H1 (cell line): ENCODE measurements around the gene MMP27. TPM values are rescaled to one million over a fixed set of nuclear protein-coding genes. Genes with fewer than 3 reads are reported as not detected.
A peak's percentile ranks its signal among the peaks of the same experiment; 100 is the strongest.

ENCODE experiments used
- CTCF ChIA-PET: fragments of 300-600 bp; sonication (Branson Sonifier 250); formaldehyde crosslinking; loops from one replicate; lab custom pipeline; 2021; ENCODE audit not compliant: partially characterized antibody; lab: Charles Lee
- POLR2A ChIA-PET: fragments of 300-600 bp; sonication (Branson Sonifier 250); formaldehyde crosslinking; loops from one replicate; lab custom pipeline; 2021; ENCODE audit warnings: inconsistent platforms; ENCODE audit not compliant: partially characterized antibody; lab: Charles Lee
- DNase-seq, 2 experiments: peaks; one replicate each; pipeline versions ENCODE4 v3.0.0 to v3.0.0-alpha.2; 2010 to 2022; ENCODE audit warnings: low spot score in 2 of 2, low read depth in 1 of 2, mixed read lengths in 1 of 2
- FAIRE-seq: peaks from 2 replicates; lab custom pipeline; 2011; peaks lifted over from hg19 to GRCh38; lab: Jason Lieb, UNC
- H2AFZ ChIP-seq: 2 replicates; pipeline ENCODE4 v1.8.1; 2012; ENCODE audit warnings: low read length, inconsistent platforms
- H2AK5ac ChIP-seq: 2 replicates; pipeline ENCODE4 v1.6.1; 2013; ENCODE audit warnings: low read depth, low read length
- H2BK120ac ChIP-seq: replicated peaks from 2 replicates; pipeline ENCODE3; 2013; ENCODE audit warnings: low read depth, low read length, inconsistent platforms
- H2BK12ac ChIP-seq: 2 replicates; pipeline ENCODE4 v1.6.1; 2013; ENCODE audit warnings: low read depth, low read length
- H2BK15ac ChIP-seq: 2 replicates; pipeline ENCODE4 v1.6.1; 2013; ENCODE audit warnings: low read length
- H2BK20ac ChIP-seq: 2 replicates; pipeline ENCODE4 v1.6.1; 2013; ENCODE audit warnings: low read length
- H2BK5ac ChIP-seq: 2 replicates; pipeline ENCODE4 v1.6.1; 2013; ENCODE audit warnings: low read depth, low read length
- H3K14ac ChIP-seq: 2 replicates; pipeline ENCODE4 v1.6.1; 2013; ENCODE audit warnings: inconsistent platforms; ENCODE audit not compliant: insufficient read length
- H3K18ac ChIP-seq: 2 replicates; pipeline ENCODE4 v1.6.1; 2013; ENCODE audit warnings: low read length; ENCODE audit errors: extremely low read depth
- H3K23ac ChIP-seq: 2 replicates; pipeline ENCODE4 v1.6.1; 2013; ENCODE audit warnings: inconsistent platforms; ENCODE audit not compliant: insufficient read length
- H3K23me2 ChIP-seq: 2 replicates; pipeline ENCODE4 v1.6.1; 2013; ENCODE audit warnings: low read depth, low read length
- H3K27ac ChIP-seq: 2 replicates; pipeline ENCODE4 v1.6.1; 2011; ENCODE audit warnings: low read depth, low read length, inconsistent platforms
- H3K27me3 ChIP-seq, 4 experiments: replicated peaks in 1 of 4; 1 replicate in 1 of 4; 2 replicates in 3 of 4; pipeline versions ENCODE4 v1.6.1 to v1.8.1; 2011 to 2013; ENCODE audit warnings: low read length in 3 of 4, mild to moderate bottlenecking in 3 of 4, inconsistent platforms in 2 of 4, mixed read lengths in 2 of 4, moderate library complexity in 1 of 4; ENCODE audit not compliant: control insufficient read depth in 3 of 4, insufficient read depth in 3 of 4; ENCODE audit errors: extremely low read depth in 1 of 4
- H3K36me3 ChIP-seq, 4 experiments: 2 replicates each; pipeline versions ENCODE4 v1.6.1 to v1.8.1; 2011 to 2013; ENCODE audit warnings: mild to moderate bottlenecking in 4 of 4, low read length in 3 of 4, moderate library complexity in 2 of 4, control low read depth in 1 of 4, inconsistent platforms in 1 of 4; ENCODE audit not compliant: insufficient read depth in 4 of 4, control insufficient read depth in 2 of 4
- H3K4ac ChIP-seq: replicated peaks from 2 replicates; pipeline ENCODE3; 2013; ENCODE audit warnings: low read length, low read depth, mixed read lengths, inconsistent platforms; ENCODE audit not compliant: insufficient read length
- H3K4me1 ChIP-seq, 4 experiments: replicated peaks in 1 of 4; 1 replicate in 1 of 4; 2 replicates in 3 of 4; pipeline versions ENCODE4 v1.6.1 to v1.8.1; 2011 to 2013; ENCODE audit warnings: low read length in 3 of 4, inconsistent platforms in 2 of 4, mixed read lengths in 1 of 4; ENCODE audit not compliant: insufficient read depth in 4 of 4, control insufficient read depth in 3 of 4
- H3K4me2 ChIP-seq, 2 experiments: 2 replicates each; pipeline versions ENCODE4 v1.6.1 to v1.8.1; 2011 to 2013; ENCODE audit warnings: low read depth in 2 of 2, low read length in 2 of 2, control low read depth in 1 of 2, inconsistent platforms in 1 of 2, mild to moderate bottlenecking in 1 of 2; ENCODE audit not compliant: insufficient read depth in 1 of 2
- H3K4me3 ChIP-seq, 4 experiments: fragments of 200-600, 300-600 bp in 1 of 4; sonication (generic), shearing (Covaris generic), sonication (Bioruptor Twin) in 1 of 4; 2 replicates each; pipeline versions ENCODE4 v1.5.1 to v1.8.1; 2011 to 2016; ENCODE audit warnings: low read length in 4 of 4, low read depth in 3 of 4, control low read depth in 2 of 4, inconsistent platforms in 2 of 4, mild to moderate bottlenecking in 2 of 4, mixed read lengths in 1 of 4, moderate library complexity in 1 of 4; ENCODE audit not compliant: insufficient read depth in 2 of 4; ENCODE audit errors: extremely low read depth in 1 of 4
- H3K56ac ChIP-seq: replicated peaks from 2 replicates; pipeline ENCODE3; 2013; ENCODE audit warnings: low read depth, mild to moderate bottlenecking, mixed read lengths, low read length, inconsistent platforms; ENCODE audit not compliant: insufficient read length
- H3K79me1 ChIP-seq: 2 replicates; pipeline ENCODE4 v1.6.1; 2013; ENCODE audit warnings: low read depth, low read length, control low read depth
- H3K79me2 ChIP-seq, 2 experiments: 2 replicates each; pipeline versions ENCODE4 v1.6.1 to v1.8.1; 2012 to 2013; ENCODE audit warnings: low read length in 2 of 2, mild to moderate bottlenecking in 2 of 2, inconsistent platforms in 1 of 2; ENCODE audit not compliant: insufficient read depth in 2 of 2, control insufficient read depth in 1 of 2
- H3K9ac ChIP-seq, 4 experiments: replicated peaks in 1 of 4; 1 replicate in 1 of 4; 2 replicates in 3 of 4; pipeline versions ENCODE4 v1.6.1 to v1.8.1; 2011 to 2013; ENCODE audit warnings: low read depth in 3 of 4, low read length in 3 of 4, control low read depth in 2 of 4, mild to moderate bottlenecking in 2 of 4, moderate library complexity in 2 of 4, inconsistent platforms in 1 of 4; ENCODE audit errors: extremely low read depth in 1 of 4
- H3K9me3 ChIP-seq, 2 experiments: 2 replicates each; pipeline versions ENCODE4 v1.6.1 to v1.8.1; 2012 to 2013; ENCODE audit warnings: mild to moderate bottlenecking in 2 of 2, moderate library complexity in 2 of 2, control low read depth in 1 of 2, inconsistent platforms in 1 of 2, low read depth in 1 of 2, low read length in 1 of 2, mixed read lengths in 1 of 2; ENCODE audit not compliant: insufficient read depth in 2 of 2
- H4K20me1 ChIP-seq, 2 experiments: replicated peaks in 1 of 2; 2 replicates each; pipeline versions ENCODE3 to v1.8.1; 2011 to 2013; ENCODE audit warnings: inconsistent platforms in 2 of 2, low read length in 2 of 2, mild to moderate bottlenecking in 1 of 2; ENCODE audit not compliant: insufficient read depth in 2 of 2, control insufficient read depth in 1 of 2
- H4K5ac ChIP-seq: 2 replicates; pipeline ENCODE4 v1.6.1; 2013; ENCODE audit warnings: low read length, low read depth, mixed read lengths, inconsistent platforms; ENCODE audit not compliant: insufficient read length
- H4K8ac ChIP-seq: 2 replicates; pipeline ENCODE4 v1.8.0; 2013; ENCODE audit warnings: mild to moderate bottlenecking, moderate library complexity, low read length, inconsistent platforms; ENCODE audit not compliant: insufficient read depth; ENCODE audit errors: extremely low read depth
- H4K91ac ChIP-seq: replicated peaks from 2 replicates; pipeline ENCODE3; 2013; ENCODE audit warnings: low read length, mixed read lengths, inconsistent platforms; ENCODE audit not compliant: insufficient read length
- ATF2 ChIP-seq: IDR thresholded peaks from 2 replicates; pipeline ENCODE4 v1.6.1; 2012; ENCODE audit warnings: low read length, inconsistent platforms
- BRCA1 ChIP-seq: IDR thresholded peaks from 2 replicates; pipeline ENCODE4 v1.6.1; 2012; ENCODE audit warnings: low read depth, low read length, improper control_type of control experiment
- CBX8 ChIP-seq: fragments of 300-800, 300-1000 bp; sonication (generic); IDR thresholded peaks from 2 replicates; pipeline ENCODE4 v1.7.1; 2016; ENCODE audit warnings: low read depth, low read length, borderline replicate concordance
- CEBPB ChIP-seq: IDR thresholded peaks from 2 replicates; pipeline ENCODE4 v1.6.1; 2012; ENCODE audit warnings: low read depth, low read length
- EP300 ChIP-seq, 2 experiments: IDR thresholded peaks; 1 replicate in 1 of 2; 2 replicates in 1 of 2; pipeline ENCODE4 v1.6.1; 2011 to 2012; ENCODE audit warnings: low read depth in 2 of 2, low read length in 2 of 2, mild to moderate bottlenecking in 2 of 2, borderline replicate concordance in 1 of 2, inconsistent platforms in 1 of 2, moderate library complexity in 1 of 2
- EZH2 ChIP-seq: fragments of 200-600 bp; sonication (generic); IDR thresholded peaks from 2 replicates; pipeline ENCODE4 v1.7.1; 2012; ENCODE audit warnings: low read depth, mild to moderate bottlenecking, moderate library complexity, low read length, inconsistent platforms; ENCODE audit not compliant: severe bottlenecking
- MAX ChIP-seq: IDR thresholded peaks from 2 replicates; pipeline ENCODE4 v1.6.1; 2012; ENCODE audit warnings: inconsistent platforms
- NRF1 ChIP-seq: IDR thresholded peaks from 2 replicates; pipeline ENCODE4 v1.6.1; 2011; ENCODE audit warnings: mild to moderate bottlenecking, low read depth, low read length, improper control_type of control experiment
- SP1 ChIP-seq: IDR thresholded peaks from 2 replicates; pipeline ENCODE4 v1.6.1; 2011; ENCODE audit warnings: low read depth, low read length
- TCF12 ChIP-seq: IDR thresholded peaks from 2 replicates; pipeline ENCODE4 v1.6.1; 2011; ENCODE audit warnings: low read depth, mild to moderate bottlenecking, low read length
- ZNF274 ChIP-seq: IDR thresholded peaks from 2 replicates; pipeline ENCODE4 v1.7.0; 2012; ENCODE audit warnings: low read length, borderline replicate concordance; ENCODE audit errors: extremely low read depth
- WGBS, 2 experiments: shearing (Covaris generic) in 1 of 2; methylation state at CpG; one replicate each; pipeline versions ENCODE4 v1.1.6 to v1.1.7; 2013 to 2015; ENCODE audit warnings: low lambda C conversion rate in 2 of 2, mixed read lengths in 2 of 2, inconsistent platforms in 1 of 2, low coverage in 1 of 2, missing lambda C conversion rate in 1 of 2; ENCODE audit not compliant: insufficient replicate concordance in 2 of 2, insufficient coverage in 1 of 2, insufficient read length in 1 of 2; ENCODE audit errors: extremely low coverage in 1 of 2, missing lambda C conversion rate in 1 of 2; 5-methylcytosine and 5-hydroxymethylcytosine counted together
- polyA plus RNA-seq, 7 experiments: library from polyadenylated mRNA; depleted of rRNA in 3 of 7; stranded (reverse) in 5 of 7; unstranded in 2 of 7; fragments of >200 nt in 5 of 7; fragments of 200-250 nt in 2 of 7; gene quantifications; 1 replicate in 5 of 7; 2 replicates in 1 of 7; 4 replicates in 1 of 7; pipeline versions ENCODE4 v1.2.1 to v1.2.3, GENCODE V29; 2011 to 2013; ENCODE audit warnings: missing spikeins in 2 of 7, mixed read lengths in 2 of 7
- total RNA-seq: library from RNA; stranded (reverse); fragmentation: NEBNext Ultra II Directional; extraction: Animal tissue kit (Norgen Biotek cat#: 25700); gene quantifications from 2 replicates; pipeline ENCODE4 v1.2.1, GENCODE V29; 2021

Gene MMP27
- total and polyA plus RNA-seq, 2 of the 8 experiments (the other 6 are each of a cell fraction or from before 2014, with no cell fraction given): not detected

GRCh38 chr11:102709201-102709945 is 3.8 kb upstream of the MMP27 start:
- 87% methylated on average over 2 of the region's 2 CpGs; no CpG with 5 or more reads in 1 of the 2 experiments for WGBS, 2 experiments
- no peak overlapping the region for H3K9ac ChIP-seq
- H4K5ac ChIP-seq: no peak overlapping the region
- no peak overlapping the region for H3K56ac ChIP-seq
- no peak overlapping the region for H3K14ac ChIP-seq
- POLR2A ChIA-PET: no interaction called here
- H3K9me3 ChIP-seq: no peaks in the 10 kb centered on the region
- H3K18ac ChIP-seq: no peak overlapping the region
- no peaks in the 10 kb centered on the region for H3K79me1 ChIP-seq
- H2BK5ac ChIP-seq: no peak overlapping the region
- H3K36me3 ChIP-seq: no peaks in the 10 kb centered on the region
- H2AK5ac ChIP-seq: no peak overlapping the region
- H2BK12ac ChIP-seq: no peak overlapping the region
- no peak overlapping the region for H3K4ac ChIP-seq
- no peak overlapping the region for H3K4me2 ChIP-seq
- H3K27ac ChIP-seq: no peak overlapping the region
- no peaks in the 10 kb centered on the region for H3K79me2 ChIP-seq
- H2BK15ac ChIP-seq: no peak overlapping the region
- H2AFZ ChIP-seq: 0 out of 2 replicates have a peak overlapping the region, but pooled peaks have one; percentile 24
- no peak overlapping the region for H2BK120ac ChIP-seq
- no peak overlapping the region for H2BK20ac ChIP-seq
- FAIRE-seq: no peak
- CTCF ChIA-PET: interaction anchor here (0.8 to 1.6 kb wide), 3 partner anchors 12 to 71 kb away, joined by 3 to 5 read pairs (median 4); partner anchors contain the start of gene MMP10
- H4K91ac ChIP-seq: no peak overlapping the region
- H3K23me2 ChIP-seq: no peaks in the 10 kb centered on the region
- H3K4me3 ChIP-seq: no peak overlapping the region
- H3K23ac ChIP-seq: no peak overlapping the region
- H4K8ac ChIP-seq: no peak overlapping the region
- DNase-seq: no peak
- peaks cover 0 to 3% (median 0%) of the 10 kb centered on the region in 4 experiments; a peak in 1 of 7 replicates for H3K4me1 ChIP-seq
- no peaks in the 10 kb centered on the region for H3K27me3 ChIP-seq
- H4K20me1 ChIP-seq: no peaks in the 10 kb centered on the region
- TF ChIP-seq CBX8: no peak
- TF ChIP-seq MAX: no peak
- no peak for TF ChIP-seq CEBPB
- TF ChIP-seq BRCA1: no peak
- no peak for TF ChIP-seq SP1
- TF ChIP-seq NRF1: no peak
- no peak for TF ChIP-seq ZNF274
- TF ChIP-seq ATF2: no peak
- TF ChIP-seq EZH2: no peak
- no peak for TF ChIP-seq TCF12
- TF ChIP-seq EP300 (IDR thresholded peaks at IDR 0.05; ENCODE audit: borderline replicate concordance in 1 of 2, low read depth in 2 of 2, low read length in 2 of 2): no peak
